ENCODE measurements around the gene HSD3B7. TPM values are rescaled to one million over a fixed set of nuclear protein-coding genes. Genes with fewer than 3 reads are reported as not detected.
A peak's percentile ranks its signal among the peaks of the same experiment; 100 is the strongest.

HSD3B7 gene
- total and polyA plus RNA-seq, 2 of the 4 experiments (the other 2 are of a cell fraction): 8.5 to 11.3 TPM

DNA sequence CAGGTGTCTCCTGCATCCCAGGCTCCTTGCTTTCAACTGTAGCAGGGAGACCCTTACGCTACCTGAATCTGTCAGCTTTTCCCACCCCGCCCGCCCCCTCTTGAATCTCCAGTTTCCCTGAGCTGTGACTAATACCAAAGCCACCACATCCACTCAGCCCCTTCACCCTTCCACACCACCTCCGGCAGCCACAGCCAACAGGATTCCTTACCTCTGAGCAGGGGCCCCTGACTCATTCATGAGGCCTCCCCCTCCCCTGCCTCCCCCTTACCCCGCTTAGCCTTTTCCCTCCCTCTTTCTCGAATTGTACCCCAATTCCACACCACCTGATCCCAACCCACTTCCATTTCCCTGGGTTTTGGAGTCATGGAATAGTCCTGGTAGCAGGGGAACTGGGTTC lies 23.1 kb downstream of the HSD3B7 start:
- H3K4me2 ChIP-seq (ENCODE audit: low read depth, low read length): peak overlapping the region; percentile 66; the same call in 1 of the 2 replicates
- H4K91ac ChIP-seq (ENCODE audit: insufficient read depth, low read depth, low read length): peak overlapping the region; percentile 76; the same call in 1 of the 2 replicates
- peak overlapping the region; percentile 90 for H3K4ac ChIP-seq (ENCODE audit: low read depth, low read length)
- CTCF ChIA-PET: no interaction called here
- 0 out of 2 replicates have a peak, but pooled peaks cover 5% of the 10 kb centered on the region for H3K9me1 ChIP-seq (ENCODE audit: insufficient read depth, low read length)
- in situ Hi-C loops (cut with MboI; ENCODE audit: low sequenced_read_pairs) (no loop called here), dilution Hi-C loops (cut with HindIII; ENCODE audit: low sequenced_read_pairs, unreplicated experiment) (no loop called here), intact Hi-C loops (cut with micrococcal nuclease) (no loop called here)
- DNase-seq (peak; percentile 91), ATAC-seq (ENCODE audit: low read depth) (peak; percentile 43)
- H3K36me3 ChIP-seq (ENCODE audit: control insufficient read depth, insufficient read depth, low read length): no peaks in the 10 kb centered on the region
- peak overlapping the region; percentile 94 for H2AK5ac ChIP-seq (ENCODE audit: low read depth, low read length)
- WGBS, 2 experiments (ENCODE audit: extremely low coverage in 2 of 2, insufficient read length in 1 of 2): 18% methylated on average over 3 of the region's 6 CpGs; no CpG with 5 or more reads in 1 of the 2 experiments
- H4K20me1 ChIP-seq (ENCODE audit: insufficient read depth, low read length): no peaks in the 10 kb centered on the region
- H3K18ac ChIP-seq (ENCODE audit: low read depth, low read length): 0 out of 2 replicates have a peak overlapping the region, but pooled peaks have one; percentile 37
- peak overlapping the region; percentile 50 to 73; a peak in 3 of 4 replicates for H4K8ac ChIP-seq (ENCODE audit: low read depth in 2 of 2, low read length in 2 of 2)
- POLR2A ChIA-PET (ENCODE audit: unreplicated experiment): interaction anchor here (0.6 kb wide), 1 partner anchor 38 kb away, joined by 3 read pairs; no protein-coding TSS in a partner anchor
- H2AFZ ChIP-seq (replicated peaks; ENCODE audit: low read length, poor library complexity): no peak overlapping the region
- TF ChIP-seq BHLHE40 (IDR thresholded peaks at IDR 0.05; ENCODE audit: low read depth, low read length): no peak
- no peak for TF ChIP-seq SMC3 (IDR thresholded peaks at IDR 0.05; ENCODE audit: low read depth, low read length)
- no peak for TF ChIP-seq POLR2A (IDR thresholded peaks at IDR 0.05; ENCODE audit: low read depth, low read length)
- TF ChIP-seq MAZ (IDR thresholded peaks at IDR 0.05; ENCODE audit: borderline replicate concordance, low read depth, low read length): 0 out of 2 replicates have a peak, but pooled peaks have one; percentile 36
- TF ChIP-seq FOS (IDR thresholded peaks at IDR 0.05; ENCODE audit: low read depth, low read length): peak; percentile 76
- no peak for TF ChIP-seq RAD21 (IDR thresholded peaks at IDR 0.05; ENCODE audit: low read length)
- TF ChIP-seq, protein P1, sequence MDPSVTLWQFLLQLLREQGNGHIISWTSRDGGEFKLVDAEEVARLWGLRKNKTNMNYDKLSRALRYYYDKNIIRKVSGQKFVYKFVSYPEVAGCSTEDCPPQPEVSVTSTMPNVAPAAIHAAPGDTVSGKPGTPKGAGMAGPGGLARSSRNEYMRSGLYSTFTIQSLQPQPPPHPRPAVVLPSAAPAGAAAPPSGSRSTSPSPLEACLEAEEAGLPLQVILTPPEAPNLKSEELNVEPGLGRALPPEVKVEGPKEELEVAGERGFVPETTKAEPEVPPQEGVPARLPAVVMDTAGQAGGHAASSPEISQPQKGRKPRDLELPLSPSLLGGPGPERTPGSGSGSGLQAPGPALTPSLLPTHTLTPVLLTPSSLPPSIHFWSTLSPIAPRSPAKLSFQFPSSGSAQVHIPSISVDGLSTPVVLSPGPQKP (IDR thresholded peaks at IDR 0.05; ENCODE audit: borderline replicate concordance, low read depth, low read length): no peak
- no peak overlapping the region for H3K56ac ChIP-seq (ENCODE audit: extremely low read depth, insufficient read depth, low read length)
- no peak overlapping the region for H3K4me3 ChIP-seq (ENCODE audit: insufficient read depth, low read depth, low read length)
- BruUV-seq (replicated peaks): no TSS peak
- peak overlapping the region; percentile 93; the same call in 1 of the 3 replicates for H2BK15ac ChIP-seq (ENCODE audit: low read depth, low read length)
- H3K27ac ChIP-seq (ENCODE audit: insufficient read depth, low read length): no peak overlapping the region; the same call in 1 of the 2 replicates
- peaks cover 7% of the 10 kb centered on the region for H3K27me3 ChIP-seq (ENCODE audit: control insufficient read depth, insufficient read depth, low read length)
- peak overlapping the region; percentile 16 for H2BK5ac ChIP-seq (ENCODE audit: low read depth, low read length, poor library complexity, severe bottlenecking)
- H3K9me3 ChIP-seq (ENCODE audit: control insufficient read depth, insufficient read depth, low read length): no peaks in the 10 kb centered on the region
- no peak overlapping the region for H3K9ac ChIP-seq (ENCODE audit: low read depth, low read length)
- peak overlapping the region; percentile 70; the same call in 1 of the 2 replicates for H4K5ac ChIP-seq (ENCODE audit: low read depth, low read length)
- peak overlapping the region; percentile 60 for H2BK20ac ChIP-seq (ENCODE audit: low read depth, low read length)
- H3K4me1 ChIP-seq (ENCODE audit: control insufficient read depth, insufficient read depth, low read length): peaks cover 32% of the 10 kb centered on the region
- peak overlapping the region; percentile 18; the same call in 1 of the 2 replicates for H3K23ac ChIP-seq (ENCODE audit: low read depth, low read length)
- H3K14ac ChIP-seq (replicated peaks; ENCODE audit: low read depth, low read length): peak overlapping the region; percentile 31; the same call in 1 of the 2 replicates
- H3K79me1 ChIP-seq (ENCODE audit: low read depth in 1 of 2, low read length in 2 of 2): peaks cover 4 to 43% of the 10 kb centered on the region in 2 experiments; a peak in 3 of 4 replicates
- H2BK120ac ChIP-seq (ENCODE audit: low read depth, low read length): peak overlapping the region; percentile 64
- peak overlapping the region; percentile 56 for H2AK9ac ChIP-seq (replicated peaks; ENCODE audit: low read depth, low read length, poor library complexity)
